GM12878 (cell line): ENCODE results near the gene SPATS2L.

Source experiments
- CEBPZ ChIP-seq: fragments of 150-350 bp; IDR thresholded peaks from 2 replicates; pipeline ENCODE4 v1.6.1; 2016; ENCODE audit warnings: low read depth, low read length
- CREM ChIP-seq: IDR thresholded peaks from 2 replicates; pipeline ENCODE4 v1.6.1; 2014; ENCODE audit warnings: antibody characterized with exemption, low read depth
- CTCF ChIP-seq, 3 experiments: IDR thresholded peaks in 2 of 3; conservative IDR thresholded peaks in 1 of 3; 2 replicates each; pipeline ENCODE4 v1.5.1; 2011; ENCODE audit warnings: low read depth in 3 of 3, low read length in 3 of 3, mild to moderate bottlenecking in 3 of 3, control low read depth in 2 of 3, moderate library complexity in 2 of 3, inconsistent platforms in 1 of 3, mixed read lengths in 1 of 3; ENCODE audit not compliant: control insufficient read depth in 2 of 3, insufficient read depth in 1 of 3; ENCODE audit errors: extremely low read depth in 1 of 3
- EZH2 ChIP-seq: IDR thresholded peaks from 2 replicates; pipeline ENCODE4 v1.6.1; 2012; ENCODE audit warnings: low read depth, mild to moderate bottlenecking, control low read depth, inconsistent platforms, low read length, borderline replicate concordance; ENCODE audit not compliant: control insufficient read depth
- GATAD2B ChIP-seq: fragments of 450-650 bp; conservative IDR thresholded peaks from 2 replicates; pipeline ENCODE4 v1.6.1; 2017; ENCODE audit warnings: low read depth, mild to moderate bottlenecking, moderate library complexity
- MAX ChIP-seq: IDR thresholded peaks from 2 replicates; pipeline ENCODE4 v1.6.1; 2012; ENCODE audit warnings: low read depth, low read length, improper control_type of control experiment
- NKRF ChIP-seq: fragments of 450-650 bp; conservative IDR thresholded peaks from 2 replicates; pipeline ENCODE4 v1.6.1; 2017; ENCODE audit warnings: mild to moderate bottlenecking, moderate library complexity
- POLR2A ChIP-seq: IDR thresholded peaks from 2 replicates; pipeline ENCODE4 v1.6.1; 2011; ENCODE audit warnings: low read depth, mild to moderate bottlenecking, low read length
- SMC3 ChIP-seq: IDR thresholded peaks from 2 replicates; pipeline ENCODE4 v1.6.1; 2011; ENCODE audit warnings: low read length, improper control_type of control experiment, borderline replicate concordance

- TF ChIP-seq CREM, result no peak
- TF ChIP-seq CTCF (IDR thresholded peaks at IDR 0.05 in 2 of 3, conservative IDR thresholded peaks at IDR 0.05 in 1 of 3; ENCODE audit: control insufficient read depth in 2 of 3, extremely low read depth in 1 of 3, insufficient read depth in 1 of 3, low read depth in 3 of 3, low read length in 3 of 3), result no peak
- no peak for TF ChIP-seq GATAD2B
- no peak for TF ChIP-seq EZH2
- TF ChIP-seq NKRF, result no peak
- no peak for TF ChIP-seq CEBPZ
- TF ChIP-seq SMC3, result no peak
- TF ChIP-seq MAX, result no peak
- TF ChIP-seq POLR2A, result no peak
Observed at GRCh38 chr2:200272320-200272719, 34.2 kb upstream of the SPATS2L start.
